OCI-LY7 (cell line): Measurements from ENCODE around the gene SDF2. TPM values are rescaled to one million over a fixed set of nuclear protein-coding genes. Genes with fewer than 3 reads are reported as not detected.
"Not testable (repeated sequence)": the region's sequence is repeated elsewhere in the genome, so short reads cannot be mapped to it uniquely, and the experiment has no call there.

ENCODE experiments used
- BruUV-seq: library from RNA; stranded (reverse); fragments of 400-500 nt; replicated peaks from 2 replicates; lab custom pipeline; 2021; lab: Mats Ljungman, UMichigan
- CTCF ChIA-PET: fragments of 300-600 bp; sonication (Branson Sonifier 250); formaldehyde crosslinking; loops from one replicate; lab custom pipeline; 2022; ENCODE audit warnings: antibody characterized with exemption; ENCODE audit not compliant: unreplicated experiment; lab: Charles Lee
- POLR2A ChIA-PET: fragments of 300-600 bp; sonication (Branson Sonifier 250); formaldehyde crosslinking; loops from one replicate; lab custom pipeline; 2022; ENCODE audit warnings: antibody characterized with exemption; lab: Charles Lee
- DNase-seq: peaks from one replicate; pipeline ENCODE4 v3.0.0-alpha.2; 2015; ENCODE audit warnings: low spot score
- H2AFZ ChIP-seq: fragments of 200-600 bp; sonication (generic), shearing (Covaris generic); 2 replicates; pipeline ENCODE4 v1.6.1; 2014; ENCODE audit warnings: mild to moderate bottlenecking, antibody characterized with exemption, low read length, moderate library complexity
- H3K27ac ChIP-seq: fragments of 200-600 bp; sonication (generic); 2 replicates; pipeline ENCODE4 v1.5.1; 2014; ENCODE audit warnings: mixed run types, low read depth, mild to moderate bottlenecking, moderate library complexity, low read length, inconsistent platforms; ENCODE audit not compliant: poor library complexity, severe bottlenecking
- H3K36me3 ChIP-seq: fragments of 200-600 bp; sonication (generic); 2 replicates; pipeline ENCODE4 v1.6.1; 2014; ENCODE audit warnings: mild to moderate bottlenecking, antibody characterized with exemption, low read length, moderate library complexity, mixed read lengths; ENCODE audit not compliant: insufficient read depth
- H3K4me1 ChIP-seq: fragments of 200-600 bp; sonication (generic); 2 replicates; pipeline ENCODE4 v1.5.1; 2014; ENCODE audit warnings: mild to moderate bottlenecking, low read length; ENCODE audit not compliant: insufficient read depth, poor library complexity, severe bottlenecking
- H3K4me2 ChIP-seq: fragments of 200-600 bp; sonication (generic); 2 replicates; pipeline ENCODE4 v1.6.1; 2014; ENCODE audit warnings: mild to moderate bottlenecking, low read length
- H3K4me3 ChIP-seq: fragments of 200-600 bp; sonication (generic); 2 replicates; pipeline ENCODE4 v1.5.1; 2014; ENCODE audit warnings: mild to moderate bottlenecking, low read depth, low read length; ENCODE audit not compliant: poor library complexity, severe bottlenecking
- H3K79me2 ChIP-seq: fragments of 200-600 bp; sonication (generic); 2 replicates; pipeline ENCODE4 v1.6.1; 2016; ENCODE audit warnings: low read depth, mild to moderate bottlenecking, low read length, moderate library complexity, mixed read lengths; ENCODE audit not compliant: insufficient read depth
- H3K9me2 ChIP-seq: fragments of 200-600 bp; sonication (generic); 2 replicates; pipeline ENCODE4 v1.6.1; 2016; ENCODE audit warnings: mild to moderate bottlenecking, low read length, mixed read lengths; ENCODE audit not compliant: insufficient read depth
- H3K9me3 ChIP-seq: fragments of 200-600 bp; sonication (generic); 2 replicates; pipeline ENCODE4 v1.6.1; 2014; ENCODE audit warnings: mild to moderate bottlenecking, mixed run types, low read length, mixed read lengths
- H4K20me1 ChIP-seq: fragments of 200-600 bp; sonication (generic); 2 replicates; pipeline ENCODE4 v1.6.1; 2014; ENCODE audit warnings: mild to moderate bottlenecking, antibody characterized with exemption, low read length, moderate library complexity, mixed read lengths; ENCODE audit not compliant: insufficient read depth
- EZH2phosphoT487 ChIP-seq: fragments of 200-600 bp; sonication (generic); IDR thresholded peaks from 2 replicates; pipeline ENCODE4 v1.6.1; 2018; ENCODE audit warnings: low read depth, borderline replicate concordance, mild to moderate bottlenecking, mixed run types, antibody characterized with exemption, low read length, moderate library complexity, mixed read lengths
- intact Hi-C: fragments of 100-400 bp; cut with micrococcal nuclease; formaldehyde crosslinking; loops from one replicate; pipeline ENCODE4 v1.10.0; 2022; ENCODE audit not compliant: unreplicated experiment
- total RNA-seq, 2 experiments: library from RNA; depleted of rRNA in 1 of 2; stranded (reverse); fragments of >200 nt in 1 of 2; shearing (Covaris generic) in 1 of 2; gene quantifications; 2 replicates each; pipeline ENCODE4 v1.2.3, GENCODE V29; 2014 to 2022
- TF ChIP-seq, protein P1 (sequence below): fragments of 200-600 bp; sonication (generic); conservative IDR thresholded peaks from 2 replicates; pipeline ENCODE4 v1.5.1; 2014; ENCODE audit warnings: mild to moderate bottlenecking, antibody characterized with exemption, low read length, moderate library complexity, mixed read lengths

Gene SDF2
- total RNA-seq, 2 experiments from 2014 or later: 31.8 to 38.6 TPM

GRCh38 chr17:28658766-28659496 lies 2.8 kb downstream of the SDF2 start:
- H3K9me3 ChIP-seq, BruUV-seq, H3K4me2 ChIP-seq, H3K27ac ChIP-seq, H2AFZ ChIP-seq, POLR2A ChIA-PET, CTCF ChIA-PET, H3K9me2 ChIP-seq, DNase-seq, H3K4me3 ChIP-seq, H4K20me1 ChIP-seq, intact Hi-C loops: not testable (repeated sequence)
- H3K36me3 ChIP-seq: peaks cover 54% of the 10 kb centered on the region
- H3K79me2 ChIP-seq: peaks cover 36% of the 10 kb centered on the region
- peaks cover 22% of the 10 kb centered on the region for H3K4me1 ChIP-seq

- H3K4me2 ChIP-seq, intact Hi-C loops, DNase-seq, CTCF ChIA-PET, H3K9me2 ChIP-seq, H2AFZ ChIP-seq, H4K20me1 ChIP-seq, H3K4me3 ChIP-seq, H3K9me3 ChIP-seq, H3K27ac ChIP-seq, BruUV-seq: not testable (repeated sequence)
- Histone ChIP-seq H3K36me3 (peaks cover 58% of the 10 kb centered on the region), H3K79me2 (peaks cover 30% of the 10 kb centered on the region), H3K4me1 (peaks cover 16% of the 10 kb centered on the region)
- POLR2A ChIA-PET: interaction anchor here (0.8 to 0.9 kb wide), 2 partner anchors 10 to 13 kb away, joined by 3 to 4 read pairs; partner anchors contain the start of gene BLTP2
These were observed 3.4 kb downstream of the SDF2 start for GRCh38 chr17:28658342-28658741.

GRCh38 chr17:28657756-28658155 lies 4.0 kb downstream of the SDF2 start:
- Histone ChIP-seq H3K9me3 (peaks cover 6% of the 10 kb centered on the region; the same call in 1 of the 2 replicates), H3K4me2 (no peak overlapping the region), H3K4me3 (no peak overlapping the region), H4K20me1 (no peaks in the 10 kb centered on the region; the same call in 1 of the 2 replicates), H2AFZ (no peak overlapping the region), H3K79me2 (peaks cover 24% of the 10 kb centered on the region), H3K9me2 (no peaks in the 10 kb centered on the region), H3K36me3 (peaks cover 58% of the 10 kb centered on the region), H3K4me1 (peaks cover 10% of the 10 kb centered on the region), H3K27ac (no peak overlapping the region)
- no TSS peak for BruUV-seq
- POLR2A ChIA-PET: interaction anchor here (0.8 to 0.9 kb wide), 2 partner anchors 10 to 13 kb away, joined by 3 to 4 read pairs; partner anchors contain the start of gene BLTP2
- TF ChIP-seq, protein P1, sequence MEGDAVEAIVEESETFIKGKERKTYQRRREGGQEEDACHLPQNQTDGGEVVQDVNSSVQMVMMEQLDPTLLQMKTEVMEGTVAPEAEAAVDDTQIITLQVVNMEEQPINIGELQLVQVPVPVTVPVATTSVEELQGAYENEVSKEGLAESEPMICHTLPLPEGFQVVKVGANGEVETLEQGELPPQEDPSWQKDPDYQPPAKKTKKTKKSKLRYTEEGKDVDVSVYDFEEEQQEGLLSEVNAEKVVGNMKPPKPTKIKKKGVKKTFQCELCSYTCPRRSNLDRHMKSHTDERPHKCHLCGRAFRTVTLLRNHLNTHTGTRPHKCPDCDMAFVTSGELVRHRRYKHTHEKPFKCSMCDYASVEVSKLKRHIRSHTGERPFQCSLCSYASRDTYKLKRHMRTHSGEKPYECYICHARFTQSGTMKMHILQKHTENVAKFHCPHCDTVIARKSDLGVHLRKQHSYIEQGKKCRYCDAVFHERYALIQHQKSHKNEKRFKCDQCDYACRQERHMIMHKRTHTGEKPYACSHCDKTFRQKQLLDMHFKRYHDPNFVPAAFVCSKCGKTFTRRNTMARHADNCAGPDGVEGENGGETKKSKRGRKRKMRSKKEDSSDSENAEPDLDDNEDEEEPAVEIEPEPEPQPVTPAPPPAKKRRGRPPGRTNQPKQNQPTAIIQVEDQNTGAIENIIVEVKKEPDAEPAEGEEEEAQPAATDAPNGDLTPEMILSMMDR: no peak
- TF ChIP-seq EZH2phosphoT487: no peak
- DNase-seq: no peak
- CTCF ChIA-PET: no interaction called here
- intact Hi-C loops: no loop called here
